C4-2B (cell line): ENCODE results near the gene PTK6.

Source experiments
- H3K27ac ChIP-seq: fragments of 450-650 bp; 2 replicates; pipeline ENCODE4 v1.5.1; 2017
- ZFX ChIP-seq: fragments of 450-650 bp; IDR thresholded peaks from 2 replicates; pipeline ENCODE4 v1.6.1; 2017
- TF ChIP-seq, protein P1 (sequence below): fragments of 450-650 bp; conservative IDR thresholded peaks from 2 replicates; pipeline ENCODE4 v1.5.1; 2017; ENCODE audit warnings: mild to moderate bottlenecking

PTK6 gene

GRCh38 chr20:63490416-63490815, 46.8 kb downstream of the PTK6 start:
- H3K27ac ChIP-seq = no peak overlapping the region
- no peak for TF ChIP-seq ZFX
- TF ChIP-seq, protein P1, sequence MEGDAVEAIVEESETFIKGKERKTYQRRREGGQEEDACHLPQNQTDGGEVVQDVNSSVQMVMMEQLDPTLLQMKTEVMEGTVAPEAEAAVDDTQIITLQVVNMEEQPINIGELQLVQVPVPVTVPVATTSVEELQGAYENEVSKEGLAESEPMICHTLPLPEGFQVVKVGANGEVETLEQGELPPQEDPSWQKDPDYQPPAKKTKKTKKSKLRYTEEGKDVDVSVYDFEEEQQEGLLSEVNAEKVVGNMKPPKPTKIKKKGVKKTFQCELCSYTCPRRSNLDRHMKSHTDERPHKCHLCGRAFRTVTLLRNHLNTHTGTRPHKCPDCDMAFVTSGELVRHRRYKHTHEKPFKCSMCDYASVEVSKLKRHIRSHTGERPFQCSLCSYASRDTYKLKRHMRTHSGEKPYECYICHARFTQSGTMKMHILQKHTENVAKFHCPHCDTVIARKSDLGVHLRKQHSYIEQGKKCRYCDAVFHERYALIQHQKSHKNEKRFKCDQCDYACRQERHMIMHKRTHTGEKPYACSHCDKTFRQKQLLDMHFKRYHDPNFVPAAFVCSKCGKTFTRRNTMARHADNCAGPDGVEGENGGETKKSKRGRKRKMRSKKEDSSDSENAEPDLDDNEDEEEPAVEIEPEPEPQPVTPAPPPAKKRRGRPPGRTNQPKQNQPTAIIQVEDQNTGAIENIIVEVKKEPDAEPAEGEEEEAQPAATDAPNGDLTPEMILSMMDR = no peak

GRCh38 chr20:63488315-63489251, 48.6 kb downstream of the PTK6 start:
- H3K27ac ChIP-seq = no peak overlapping the region
- TF ChIP-seq ZFX = no peak
- TF ChIP-seq, protein P1 = no peak

DNA sequence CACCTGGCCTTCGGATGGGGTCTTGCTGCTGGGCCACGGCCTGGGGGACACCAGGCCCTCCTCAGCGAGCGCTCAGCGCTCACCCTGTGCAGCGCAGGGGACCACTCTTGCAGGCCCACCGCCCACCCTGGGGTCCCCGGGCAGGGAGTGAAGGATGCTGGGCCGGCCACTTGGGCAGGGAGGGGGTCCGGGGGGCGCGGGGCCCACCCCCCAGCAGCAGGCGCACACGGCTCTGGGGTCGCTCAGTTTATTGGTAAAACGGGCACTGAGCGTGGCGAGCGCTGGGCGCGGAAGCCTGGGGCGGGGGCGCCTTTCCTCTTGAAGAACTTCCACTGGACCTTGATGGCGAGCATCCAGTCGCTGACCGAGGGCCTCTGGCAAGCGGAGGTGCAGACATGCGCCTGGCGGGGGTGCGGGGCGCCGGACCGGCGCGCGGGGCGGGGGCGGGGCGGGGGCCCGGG, 49.4 kb downstream of the PTK6 start:
- H3K27ac ChIP-seq = no peak overlapping the region
- TF ChIP-seq ZFX = no peak
- TF ChIP-seq, protein P1 = no peak

- TF ChIP-seq ZFX = no peak
- TF ChIP-seq, protein P1 = no peak
- H3K27ac ChIP-seq = no peak overlapping the region
Measured at GRCh38 chr20:63487116-63487764, 49.9 kb downstream of the PTK6 start.

GRCh38 chr20:63486300-63486855, 50.8 kb downstream of the PTK6 start:
- 0 out of 2 replicates have a peak overlapping the region, but pooled peaks have one; percentile 18 for H3K27ac ChIP-seq
- TF ChIP-seq, protein P1 = no peak
- no peak for TF ChIP-seq ZFX

GRCh38 chr20:63484651-63485403, 52.3 kb downstream of the PTK6 start:
- peak overlapping the region; percentile 18 for H3K27ac ChIP-seq
- TF ChIP-seq, protein P1 = no peak
- TF ChIP-seq ZFX = no peak
